K562 (cell line): Measurements from ENCODE around the gene ARHGEF1. TPM values are rescaled to one million over a fixed set of nuclear protein-coding genes. Genes with fewer than 3 reads are reported as not detected.

Experiments
- CCAR2 ChIP-seq: fragments of 200-400 bp; formaldehyde crosslinking; IDR thresholded peaks from 2 replicates; pipeline ENCODE4 v1.6.1; 2017; ENCODE audit warnings: mild to moderate bottlenecking, low read depth, low read length
- CGGBP1 ChIP-seq: fragments of 250-450 bp; sonication (Bioruptor Pico); IDR thresholded peaks from 2 replicates; pipeline ENCODE4 v1.9.0; 2021; ENCODE audit warnings: mild to moderate bottlenecking
- DPF2 ChIP-seq: fragments of 450-650 bp; IDR thresholded peaks from 2 replicates; pipeline ENCODE4 v1.6.1; 2016
- E2F8 ChIP-seq: fragments of 450-650 bp; IDR thresholded peaks from 2 replicates; pipeline ENCODE4 v1.7.1; 2018; ENCODE audit warnings: mild to moderate bottlenecking, low read depth; ENCODE audit not compliant: partially characterized antibody
- ETV5 ChIP-seq: sonication (generic); formaldehyde crosslinking; IDR thresholded peaks from 2 replicates; pipeline ENCODE4 v1.4.0; 2020; ENCODE audit warnings: low read depth, mild to moderate bottlenecking, missing genetic modification reagents
- HOXB6 ChIP-seq: fragments of 250-450 bp; sonication (Bioruptor Pico); IDR thresholded peaks from 2 replicates; pipeline ENCODE4 v1.5.1; 2022; ENCODE audit warnings: mild to moderate bottlenecking, borderline replicate concordance
- STAG1 ChIP-seq: sonication (generic); formaldehyde crosslinking; IDR thresholded peaks from 2 replicates; pipeline ENCODE4 v1.5.0; 2020; ENCODE audit warnings: missing genetic modification reagents, borderline replicate concordance
- U2AF1 ChIP-seq: fragments of 200-400 bp; formaldehyde crosslinking; optimal IDR thresholded peaks from 2 replicates; pipeline ENCODE3; 2017; ENCODE audit warnings: mild to moderate bottlenecking, low read depth, low read length, moderate library complexity
- ZNF384 ChIP-seq: IDR thresholded peaks from 2 replicates; pipeline ENCODE4 v1.6.1; 2012; ENCODE audit warnings: low read depth, low read length, improper control_type of control experiment
- polyA plus RNA-seq, 8 experiments: library from polyadenylated mRNA; depleted of rRNA in 4 of 8; stranded (reverse) in 5 of 8; unstranded in 3 of 8; fragments of >200 nt; fragmentation: Nextera tagmentation in 2 of 8; fragmentation: Illumina TruSeq in 1 of 8; extraction: Ambion mirVana in 2 of 8; extraction: Trizol in 1 of 8; gene quantifications; 2 replicates each; pipeline versions ENCODE4 v1.2.1 to v1.2.3, GENCODE V29; 2011 to 2014; ENCODE audit warnings: inconsistent platforms in 1 of 8, missing spikeins in 1 of 8
- total RNA-seq, 7 experiments: library from RNA; depleted of rRNA in 6 of 7; stranded (reverse); fragments of >200 nt in 6 of 7; fragmentation: Illumina TruSeq in 2 of 7; extraction: Trizol in 2 of 7; gene quantifications; 2 replicates each; pipeline versions ENCODE4 v1.2.1 to v1.2.3, GENCODE V29; 2011 to 2021; ENCODE audit warnings: low replicate concordance in 1 of 7
- TF ChIP-seq, protein P1 (sequence below): IDR thresholded peaks from 2 replicates; pipeline ENCODE4 v1.6.1; 2011; ENCODE audit not compliant: insufficient read length; ENCODE audit errors: extremely low read depth
- TF ChIP-seq, protein P2 (sequence below), 2 experiments: fragments of 450-650 bp in 1 of 2; sonication (generic) in 1 of 2; formaldehyde crosslinking in 1 of 2; IDR thresholded peaks in 1 of 2; conservative IDR thresholded peaks in 1 of 2; 2 replicates each; pipeline versions ENCODE4 v1.6.1 to v1.8.1; 2016 to 2023; ENCODE audit warnings: mild to moderate bottlenecking in 2 of 2, moderate library complexity in 2 of 2, inconsistent platforms in 1 of 2, missing genetic modification reagents in 1 of 2

ARHGEF1 gene
- total and polyA plus RNA-seq, 9 of the 15 experiments (the other 6 are each of a cell fraction or from before 2014, with no cell fraction given) = 1.9 to 149 (median 29.8) TPM

- TF ChIP-seq E2F8 = no peak
- TF ChIP-seq DPF2 = no peak
- TF ChIP-seq CGGBP1 (CRISPR knock-in tag) = no peak
- TF ChIP-seq, protein P1, sequence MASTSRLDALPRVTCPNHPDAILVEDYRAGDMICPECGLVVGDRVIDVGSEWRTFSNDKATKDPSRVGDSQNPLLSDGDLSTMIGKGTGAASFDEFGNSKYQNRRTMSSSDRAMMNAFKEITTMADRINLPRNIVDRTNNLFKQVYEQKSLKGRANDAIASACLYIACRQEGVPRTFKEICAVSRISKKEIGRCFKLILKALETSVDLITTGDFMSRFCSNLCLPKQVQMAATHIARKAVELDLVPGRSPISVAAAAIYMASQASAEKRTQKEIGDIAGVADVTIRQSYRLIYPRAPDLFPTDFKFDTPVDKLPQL = no peak
- TF ChIP-seq U2AF1 = no peak
- TF ChIP-seq ETV5 (CRISPR knock-in tag) = no peak
- TF ChIP-seq HOXB6 (CRISPR knock-in tag) = no peak
- TF ChIP-seq ZNF384 = no peak
- no peak for TF ChIP-seq STAG1
- TF ChIP-seq CCAR2 = no peak
- TF ChIP-seq, protein P2, sequence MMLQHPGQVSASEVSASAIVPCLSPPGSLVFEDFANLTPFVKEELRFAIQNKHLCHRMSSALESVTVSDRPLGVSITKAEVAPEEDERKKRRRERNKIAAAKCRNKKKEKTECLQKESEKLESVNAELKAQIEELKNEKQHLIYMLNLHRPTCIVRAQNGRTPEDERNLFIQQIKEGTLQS (IDR thresholded peaks at IDR 0.05) = no peak
- TF ChIP-seq, protein P2 (CRISPR knock-in tag; conservative IDR thresholded peaks at IDR 0.05) = no peak
Measured at GRCh38 chr19:41888926-41889325, 5.9 kb downstream of the ARHGEF1 start (continued).
